ENCODE data around the gene TMEM164.
"Not testable (repeated sequence)": the region's sequence is repeated elsewhere in the genome, so short reads cannot be mapped to it uniquely, and the experiment has no call there.

TMEM164 gene

GRCh38 chrX:110138557-110138956 lies 135.6 kb downstream of the TMEM164 start:
- no peak for DNase-seq

GRCh38 chrX:110139172-110139571 lies 136.3 kb downstream of the TMEM164 start:
- no peak for DNase-seq

GRCh38 chrX:110142096-110142495 lies 139.2 kb downstream of the TMEM164 start:
- no peak for DNase-seq

- DNase-seq = peak; percentile 2
These were observed 140.7 kb downstream of the TMEM164 start for GRCh38 chrX:110143454-110144210.

- DNase-seq = no peak
These were observed 142.4 kb downstream of the TMEM164 start for GRCh38 chrX:110145311-110145710.

- DNase-seq = peak; percentile 9
These were observed 142.9 kb downstream of the TMEM164 start for GRCh38 chrX:110145854-110146253.

GRCh38 chrX:110146521-110146920 lies 143.6 kb downstream of the TMEM164 start:
- DNase-seq = peak; percentile 45

- no peak for DNase-seq
These were observed 150.3 kb downstream of the TMEM164 start for GRCh38 chrX:110153244-110153643.

- no peak for DNase-seq
These were observed 151.0 kb downstream of the TMEM164 start for GRCh38 chrX:110153896-110154295.

- DNase-seq = not testable (repeated sequence)
These were observed 151.4 kb downstream of the TMEM164 start for GRCh38 chrX:110154328-110154727.

GRCh38 chrX:110155759-110156158 lies 152.8 kb downstream of the TMEM164 start:
- DNase-seq = no peak

- DNase-seq = peak; percentile 18
These were observed 153.3 kb downstream of the TMEM164 start for GRCh38 chrX:110156167-110156754.

GRCh38 chrX:110157444-110157843 lies 154.5 kb downstream of the TMEM164 start:
- no peak for DNase-seq

GRCh38 chrX:110159235-110159634 lies 156.3 kb downstream of the TMEM164 start:
- no peak for DNase-seq

GRCh38 chrX:110159865-110160264 lies 157.0 kb downstream of the TMEM164 start:
- no peak for DNase-seq

- DNase-seq = no peak
These were observed 158.4 kb downstream of the TMEM164 start for GRCh38 chrX:110161361-110161686.

- no peak for DNase-seq
These were observed 159.2 kb downstream of the TMEM164 start for GRCh38 chrX:110162131-110162530.

GRCh38 chrX:110162867-110163266 lies 160.0 kb downstream of the TMEM164 start:
- DNase-seq = no peak

GRCh38 chrX:110163488-110163887 lies 160.6 kb downstream of the TMEM164 start:
- DNase-seq = no peak

GRCh38 chrX:110167952-110168451 lies 165.1 kb downstream of the TMEM164 start:
- DNase-seq = no peak

- DNase-seq = no peak
These were observed 165.7 kb downstream of the TMEM164 start for GRCh38 chrX:110168585-110168984.

GRCh38 chrX:110170029-110170428 lies 167.1 kb downstream of the TMEM164 start:
- no peak for DNase-seq

GRCh38 chrX:110171442-110171841 lies 168.5 kb downstream of the TMEM164 start:
- DNase-seq = no peak

GRCh38 chrX:110172215-110172614 lies 169.3 kb downstream of the TMEM164 start:
- DNase-seq = no peak

Data from NCI-H1694 treated with DMSO at 0.1 percent for 48 hours (cell line).